Measurements from ENCODE around the gene FHOD1. TPM values are rescaled to one million over a fixed set of nuclear protein-coding genes. Genes with fewer than 3 reads are reported as not detected.

Gene FHOD1
- total RNA-seq, 4 donors from 2014 or later = 9.7 to 15.5 (median 12.9) TPM

DNA sequence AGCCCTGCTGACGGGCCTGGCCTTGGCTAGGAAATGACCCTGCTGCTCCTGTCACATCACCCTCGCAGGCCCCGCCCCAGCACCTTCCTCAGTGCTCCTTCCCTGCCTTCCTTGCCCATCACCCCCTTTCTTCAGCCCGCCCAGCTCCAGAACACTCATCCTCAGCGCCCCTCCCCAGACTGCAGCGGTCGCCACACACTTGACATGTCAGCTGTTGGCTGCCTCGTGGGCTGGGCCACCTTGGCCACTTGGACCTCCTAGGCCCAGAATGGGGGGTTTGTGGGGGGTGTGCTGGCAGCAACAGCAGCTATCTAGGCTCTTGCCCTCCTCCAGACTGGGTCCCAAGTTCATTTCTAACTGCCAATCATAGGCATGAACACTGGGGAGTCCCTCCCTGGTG is 37.7 kb downstream of the FHOD1 start:
- TF ChIP-seq EP300 (IDR thresholded peaks at IDR 0.05) (no peak), POLR2A (IDR thresholded peaks at IDR 0.05) (no peak), POLR2AphosphoS5 (IDR thresholded peaks at IDR 0.05) (no peak)
- TF ChIP-seq, protein P1, sequence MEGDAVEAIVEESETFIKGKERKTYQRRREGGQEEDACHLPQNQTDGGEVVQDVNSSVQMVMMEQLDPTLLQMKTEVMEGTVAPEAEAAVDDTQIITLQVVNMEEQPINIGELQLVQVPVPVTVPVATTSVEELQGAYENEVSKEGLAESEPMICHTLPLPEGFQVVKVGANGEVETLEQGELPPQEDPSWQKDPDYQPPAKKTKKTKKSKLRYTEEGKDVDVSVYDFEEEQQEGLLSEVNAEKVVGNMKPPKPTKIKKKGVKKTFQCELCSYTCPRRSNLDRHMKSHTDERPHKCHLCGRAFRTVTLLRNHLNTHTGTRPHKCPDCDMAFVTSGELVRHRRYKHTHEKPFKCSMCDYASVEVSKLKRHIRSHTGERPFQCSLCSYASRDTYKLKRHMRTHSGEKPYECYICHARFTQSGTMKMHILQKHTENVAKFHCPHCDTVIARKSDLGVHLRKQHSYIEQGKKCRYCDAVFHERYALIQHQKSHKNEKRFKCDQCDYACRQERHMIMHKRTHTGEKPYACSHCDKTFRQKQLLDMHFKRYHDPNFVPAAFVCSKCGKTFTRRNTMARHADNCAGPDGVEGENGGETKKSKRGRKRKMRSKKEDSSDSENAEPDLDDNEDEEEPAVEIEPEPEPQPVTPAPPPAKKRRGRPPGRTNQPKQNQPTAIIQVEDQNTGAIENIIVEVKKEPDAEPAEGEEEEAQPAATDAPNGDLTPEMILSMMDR (IDR thresholded peaks at IDR 0.05) = no peak
- WGBS, 2 donors (ENCODE audit: low coverage in 1 of 2) = 73 to 100% methylated on average over 1 to 2 of the region's 8 CpGs
- Histone ChIP-seq H3K27ac (no peak overlapping the region), H3K27me3 (no peaks in the 10 kb centered on the region), H3K9me3 (no peaks in the 10 kb centered on the region), H3K4me1 (no peaks in the 10 kb centered on the region), H3K36me3 (peaks cover 0 to 49% of the 10 kb centered on the region in 2 donors), H3K4me3 (no peak overlapping the region)
- ATAC-seq = no peak

DNA sequence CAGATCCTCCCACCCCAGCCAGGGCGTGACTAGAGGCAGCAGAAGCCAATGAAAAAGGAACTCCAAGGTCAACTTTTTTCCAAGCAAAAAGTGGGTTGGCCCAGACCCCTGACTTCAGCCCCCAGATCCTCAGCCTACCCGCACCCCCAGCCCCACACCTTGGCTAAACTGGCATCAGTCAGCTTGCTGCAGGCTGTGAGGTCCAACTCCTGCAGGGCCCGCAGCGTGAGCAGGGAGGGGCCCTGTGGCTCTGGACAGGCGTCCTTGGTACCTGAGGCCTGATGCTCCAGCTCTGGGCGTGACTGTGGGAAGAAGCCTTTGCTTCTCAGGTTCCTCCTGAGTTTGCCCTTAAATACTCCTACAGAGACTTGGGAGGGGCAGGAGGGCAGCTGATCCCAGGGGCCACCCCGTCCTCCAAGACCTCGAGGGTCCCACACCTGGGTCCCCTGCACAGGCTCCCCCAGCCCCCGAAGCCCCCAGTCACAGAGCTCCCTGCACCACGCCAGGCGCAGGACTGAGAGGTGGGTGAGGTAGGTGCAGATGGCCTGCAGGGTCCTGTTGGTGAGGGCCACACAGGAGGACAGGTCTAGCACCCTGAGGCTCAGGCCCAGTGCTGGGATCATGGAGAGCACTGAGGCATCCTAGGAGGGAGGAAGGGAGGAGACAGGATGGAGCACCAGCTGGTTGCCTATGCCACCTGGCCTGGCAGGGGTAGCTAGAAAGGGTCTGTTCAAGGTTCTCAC is 39.0 kb downstream of the FHOD1 start:
- no CpG with 5 or more reads among the region's 11 CpGs for WGBS, 2 donors (ENCODE audit: low coverage in 1 of 2)

DNA sequence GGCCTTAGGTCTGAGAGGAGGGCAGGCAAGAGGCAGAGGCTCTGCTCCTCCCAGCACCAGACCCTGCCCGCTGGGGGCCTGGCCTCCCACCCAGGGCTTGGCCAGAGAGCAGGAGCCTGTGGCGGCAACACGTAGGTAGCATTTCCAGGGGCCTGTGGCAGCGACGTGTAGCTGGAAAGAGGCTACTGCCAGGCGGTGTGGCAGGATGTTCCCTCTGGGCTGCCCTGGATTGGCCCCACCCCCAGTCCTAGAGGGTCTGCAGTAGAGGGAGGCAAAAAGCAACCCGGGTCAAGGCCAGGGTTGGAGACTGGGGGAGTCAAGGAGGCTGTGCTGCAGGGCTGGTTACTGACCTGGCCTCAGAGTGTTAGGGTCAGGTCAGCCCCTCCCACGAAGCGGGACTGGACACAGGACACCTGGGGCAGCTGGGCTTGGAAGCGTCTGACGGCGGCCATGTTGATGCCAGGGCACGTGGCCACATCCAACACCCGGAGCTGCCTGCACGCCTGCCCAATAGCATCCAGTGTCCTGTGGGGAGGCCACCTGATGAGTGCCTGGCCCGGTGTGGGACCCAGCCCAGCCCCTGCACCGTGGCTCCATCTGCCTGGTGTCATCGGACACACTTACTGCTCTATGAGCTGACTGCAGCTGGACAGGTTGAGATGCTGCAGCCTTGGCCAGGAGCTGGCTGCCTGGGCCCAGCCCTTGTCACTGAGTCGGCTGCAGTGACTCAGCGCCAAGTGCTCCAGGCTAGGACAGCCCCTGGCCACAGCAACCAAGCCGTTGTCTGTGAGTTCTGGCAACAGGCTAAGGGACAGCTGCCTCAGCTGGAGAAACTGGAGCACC is 39.8 kb downstream of the FHOD1 start:
- H3K4me3 ChIP-seq = no peak overlapping the region
- H3K27ac ChIP-seq = no peak overlapping the region
- H3K36me3 ChIP-seq = peaks cover 0 to 58% of the 10 kb centered on the region in 2 donors
- H3K27me3 ChIP-seq = no peaks in the 10 kb centered on the region
- no peaks in the 10 kb centered on the region for H3K9me3 ChIP-seq
- TF ChIP-seq EP300 (IDR thresholded peaks at IDR 0.05) = no peak
- TF ChIP-seq POLR2A (IDR thresholded peaks at IDR 0.05) = peak in 1 of 2 donors; percentile 13
- 33% methylated on average over 1 of the region's 21 CpGs; no CpG with 5 or more reads in 1 of the 2 donors for WGBS, 2 donors (ENCODE audit: low coverage in 1 of 2)
- H3K4me1 ChIP-seq = no peaks in the 10 kb centered on the region
- ATAC-seq = no peak

More for the DNA sequence above, 39.0 kb downstream of the FHOD1 start:
- TF ChIP-seq EP300 (IDR thresholded peaks at IDR 0.05) (no peak), POLR2A (IDR thresholded peaks at IDR 0.05) (no peak), POLR2AphosphoS5 (IDR thresholded peaks at IDR 0.05) (no peak)
- TF ChIP-seq, protein P1 (IDR thresholded peaks at IDR 0.05) = no peak
- Histone ChIP-seq H3K4me3 (no peak overlapping the region), H3K4me1 (no peaks in the 10 kb centered on the region), H3K27ac (no peak overlapping the region), H3K36me3 (peaks cover 0 to 54% of the 10 kb centered on the region in 2 donors), H3K27me3 (no peaks in the 10 kb centered on the region), H3K9me3 (no peaks in the 10 kb centered on the region)
- ATAC-seq = no peak

DNA sequence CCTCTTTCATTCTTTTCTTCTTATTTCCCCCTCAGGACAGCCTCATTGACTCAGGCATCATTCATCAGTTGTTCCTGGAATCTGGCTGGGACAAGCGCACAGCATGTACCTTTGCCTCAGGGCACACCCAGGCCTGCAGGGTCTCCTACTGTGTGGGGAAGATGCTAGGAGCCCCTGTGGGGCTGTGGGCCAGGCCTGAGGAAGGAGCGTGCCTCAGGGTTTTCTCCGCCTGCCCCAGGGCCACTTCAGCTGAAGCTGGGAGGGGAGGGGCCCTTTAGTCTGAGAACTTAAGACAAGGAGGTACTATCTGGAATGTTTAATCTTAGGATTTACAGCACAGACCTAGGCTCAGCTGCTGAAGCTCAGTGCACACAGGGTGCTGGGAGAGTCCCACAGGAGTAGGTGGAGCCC is 40.4 kb downstream of the FHOD1 start:
- WGBS, 2 donors (ENCODE audit: low coverage in 1 of 2) = no CpG with 5 or more reads among the region's 3 CpGs
- peaks cover 0 to 65% of the 10 kb centered on the region in 2 donors for H3K36me3 ChIP-seq

More for the DNA sequence above, 40.4 kb downstream of the FHOD1 start:
- TF ChIP-seq, protein P1 (IDR thresholded peaks at IDR 0.05) = no peak
- TF ChIP-seq POLR2AphosphoS5 (IDR thresholded peaks at IDR 0.05) (no peak), EP300 (IDR thresholded peaks at IDR 0.05) (no peak), POLR2A (IDR thresholded peaks at IDR 0.05) (no peak)
- Histone ChIP-seq H3K9me3 (no peaks in the 10 kb centered on the region), H3K27ac (no peak overlapping the region), H3K4me3 (no peak overlapping the region), H3K4me1 (no peaks in the 10 kb centered on the region), H3K27me3 (no peaks in the 10 kb centered on the region)
- no peak for ATAC-seq

Measured in gastroesophageal sphincter (tissue), 4 donors.